GM21619 (cell line): ENCODE data around the gene FKBP5.
"Not testable (repeated sequence)": the region's sequence is repeated elsewhere in the genome, so short reads cannot be mapped to it uniquely, and the experiment has no call there.

Experiments
- ATAC-seq: cut with Tn5 transposase; IDR thresholded peaks from one replicate; pipeline ENCODE4 v1.9.1; 2021; ENCODE audit not compliant: unreplicated experiment

Gene FKBP5

DNA sequence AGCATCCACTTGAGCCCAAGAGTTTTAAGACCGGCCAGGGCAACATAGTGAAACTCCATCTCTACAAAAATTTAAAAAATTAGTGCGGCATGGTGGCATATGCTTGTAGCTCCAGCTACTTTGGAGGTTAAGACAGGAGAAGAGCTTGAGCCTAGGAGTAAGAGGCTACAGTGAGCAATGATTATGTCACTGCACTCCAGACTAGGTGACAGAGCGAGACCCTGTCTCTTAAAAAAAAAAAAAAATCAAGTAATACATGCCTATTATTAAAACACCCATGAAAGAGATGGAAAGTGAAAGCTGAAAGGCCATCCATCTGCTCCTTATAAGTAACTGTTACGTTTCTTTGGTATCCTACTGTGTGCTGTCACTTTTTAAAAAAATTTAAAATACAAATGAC, 66.4 kb downstream of the FKBP5 start:
- no peak for ATAC-seq

DNA sequence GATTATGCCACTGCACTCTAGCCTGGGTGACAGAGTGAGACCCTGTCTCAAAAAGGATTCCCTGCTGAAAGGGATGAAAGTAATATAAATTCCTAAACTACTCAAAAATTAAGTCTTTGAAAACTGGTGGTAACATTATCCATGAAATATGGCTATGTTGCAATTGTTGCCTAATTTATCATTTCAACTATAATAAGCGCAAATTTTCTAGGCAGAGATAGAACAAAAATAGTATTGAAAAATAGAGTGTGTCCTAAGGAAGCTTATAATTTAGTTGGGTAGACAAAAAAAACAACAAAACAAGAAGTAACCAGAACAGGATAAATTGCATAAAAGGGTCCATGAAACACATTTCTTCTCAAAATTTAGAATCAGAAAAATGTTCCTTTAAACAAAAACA, 68.0 kb downstream of the FKBP5 start:
- no peak for ATAC-seq

DNA sequence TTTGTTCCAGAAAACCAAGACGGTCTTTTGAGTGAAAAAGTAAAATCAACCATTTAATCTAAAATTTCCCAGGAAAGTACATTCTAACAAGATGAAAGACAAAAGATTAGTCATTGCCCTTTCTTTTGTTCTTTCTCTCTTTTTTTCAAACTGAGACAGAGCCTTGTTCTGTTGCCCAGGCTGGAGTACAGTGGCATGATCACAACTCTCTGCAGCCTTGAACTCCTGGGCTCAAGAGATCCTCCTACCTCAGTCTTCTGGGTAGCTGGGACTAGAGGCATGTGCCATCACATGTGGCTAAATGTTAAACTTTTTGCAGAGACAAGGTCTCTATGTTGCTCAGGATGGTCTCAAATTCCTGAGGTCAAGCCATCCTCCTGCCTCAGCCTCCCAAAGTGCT, 75.0 kb downstream of the FKBP5 start:
- no peak for ATAC-seq

DNA sequence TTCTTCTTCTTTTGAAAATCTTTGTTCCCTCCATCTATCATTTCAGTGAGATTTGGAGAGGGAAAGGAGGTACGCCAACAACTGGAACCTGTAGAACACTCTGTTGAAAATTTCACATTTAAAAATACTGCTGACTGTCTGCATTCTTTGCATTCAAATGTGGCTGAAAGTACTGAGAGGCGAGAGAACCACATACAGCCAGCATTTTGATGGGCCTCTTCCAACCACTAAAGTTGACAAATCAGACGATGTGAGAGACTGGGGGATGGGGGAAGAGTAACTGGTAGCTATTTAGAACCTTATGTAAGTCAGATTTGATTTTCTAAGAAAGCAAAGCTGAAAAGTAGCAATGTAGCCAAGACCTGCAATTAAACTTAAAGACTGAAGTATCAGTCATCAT, 77.5 kb downstream of the FKBP5 start:
- ATAC-seq = no peak

DNA sequence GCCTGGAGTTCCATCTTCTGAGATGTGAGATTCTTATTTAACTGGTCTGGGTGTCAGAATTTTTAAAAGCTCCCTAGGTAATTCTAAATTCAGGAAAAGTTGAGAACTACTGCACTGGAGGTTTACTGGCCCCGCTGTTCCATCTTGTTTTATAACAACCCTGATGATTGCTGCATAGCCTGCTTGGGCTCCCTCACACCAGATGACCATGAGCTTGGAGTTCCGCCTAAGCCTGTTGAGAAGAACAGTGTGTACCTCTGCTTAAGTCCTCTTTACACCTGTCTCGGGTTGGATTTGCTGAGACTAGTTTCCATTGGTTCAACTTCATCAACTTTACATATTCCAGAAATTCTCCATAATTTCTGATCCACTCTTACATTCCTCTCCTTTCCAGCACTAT, 77.9 kb downstream of the FKBP5 start:
- no peak for ATAC-seq

DNA sequence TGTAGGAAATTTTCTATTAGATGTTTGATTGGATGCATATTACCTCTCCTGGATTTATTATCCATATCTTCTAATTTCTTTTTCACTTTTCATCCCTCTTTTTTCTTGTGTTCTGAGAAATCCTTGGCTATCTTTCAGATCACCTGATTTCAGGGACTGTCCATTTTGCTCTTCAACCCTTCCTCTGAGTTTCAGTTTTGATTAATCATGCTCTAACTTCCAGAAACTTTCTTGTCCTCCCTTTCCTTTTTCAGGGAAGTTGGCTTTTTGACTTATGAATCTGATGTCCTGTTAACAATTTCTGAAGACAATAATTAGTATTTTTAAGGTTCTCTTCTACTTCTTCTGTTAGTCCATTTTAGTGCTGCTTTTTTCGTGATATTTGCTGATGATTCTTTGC, 79.1 kb downstream of the FKBP5 start:
- no peak for ATAC-seq

DNA sequence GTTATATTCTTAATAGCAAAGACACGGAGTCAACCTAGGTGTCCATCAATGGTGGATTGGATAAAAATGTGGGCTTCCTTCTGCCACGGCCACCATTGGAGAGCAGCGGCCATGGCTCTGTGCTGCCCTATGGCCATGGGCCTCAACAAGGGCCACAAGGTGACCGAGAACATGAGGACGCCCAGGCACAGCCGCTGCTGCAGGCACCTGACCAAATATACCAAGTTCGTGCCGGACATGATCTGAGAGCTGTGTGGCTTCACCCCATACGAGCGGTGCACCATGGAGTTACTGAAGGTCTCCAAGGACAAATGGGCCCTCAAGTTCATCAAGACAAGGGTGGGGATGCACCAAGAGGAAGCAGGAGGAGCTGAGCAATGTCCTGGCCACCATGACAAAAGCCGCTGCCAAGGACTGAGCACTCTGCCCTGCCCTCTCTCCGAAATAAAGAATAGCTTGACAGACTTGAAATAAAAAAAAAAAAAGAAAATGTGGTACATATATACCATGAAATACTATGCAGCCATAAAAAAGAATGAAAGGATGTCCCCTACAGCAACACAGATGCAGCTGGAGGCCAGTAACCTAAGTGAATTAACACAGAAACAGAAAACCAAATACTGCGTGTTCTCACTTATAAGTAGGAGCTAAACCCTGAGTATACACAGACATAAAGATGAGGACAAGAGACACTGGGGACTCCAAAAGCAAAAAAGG, 81.0 kb downstream of the FKBP5 start:
- no peak for ATAC-seq

DNA sequence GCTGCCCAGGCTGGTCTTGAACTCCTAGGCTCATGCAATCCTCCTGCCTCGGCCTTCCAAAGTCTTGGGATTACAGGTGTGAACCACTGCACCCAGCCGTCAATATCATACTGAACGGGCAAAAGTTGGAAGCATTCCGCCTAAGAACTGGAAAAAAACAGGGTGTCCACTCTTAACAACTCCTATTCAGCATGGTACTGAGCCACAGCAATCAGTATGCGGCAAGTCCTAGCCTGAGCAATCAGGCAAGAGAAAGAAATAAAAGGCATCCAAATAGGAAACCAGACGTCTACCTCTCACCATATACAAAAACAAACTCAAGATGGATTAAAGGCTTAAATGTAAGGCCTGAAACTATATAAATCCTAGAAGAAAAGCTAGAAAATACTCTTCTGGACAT, 83.1 kb downstream of the FKBP5 start:
- no peak for ATAC-seq

DNA sequence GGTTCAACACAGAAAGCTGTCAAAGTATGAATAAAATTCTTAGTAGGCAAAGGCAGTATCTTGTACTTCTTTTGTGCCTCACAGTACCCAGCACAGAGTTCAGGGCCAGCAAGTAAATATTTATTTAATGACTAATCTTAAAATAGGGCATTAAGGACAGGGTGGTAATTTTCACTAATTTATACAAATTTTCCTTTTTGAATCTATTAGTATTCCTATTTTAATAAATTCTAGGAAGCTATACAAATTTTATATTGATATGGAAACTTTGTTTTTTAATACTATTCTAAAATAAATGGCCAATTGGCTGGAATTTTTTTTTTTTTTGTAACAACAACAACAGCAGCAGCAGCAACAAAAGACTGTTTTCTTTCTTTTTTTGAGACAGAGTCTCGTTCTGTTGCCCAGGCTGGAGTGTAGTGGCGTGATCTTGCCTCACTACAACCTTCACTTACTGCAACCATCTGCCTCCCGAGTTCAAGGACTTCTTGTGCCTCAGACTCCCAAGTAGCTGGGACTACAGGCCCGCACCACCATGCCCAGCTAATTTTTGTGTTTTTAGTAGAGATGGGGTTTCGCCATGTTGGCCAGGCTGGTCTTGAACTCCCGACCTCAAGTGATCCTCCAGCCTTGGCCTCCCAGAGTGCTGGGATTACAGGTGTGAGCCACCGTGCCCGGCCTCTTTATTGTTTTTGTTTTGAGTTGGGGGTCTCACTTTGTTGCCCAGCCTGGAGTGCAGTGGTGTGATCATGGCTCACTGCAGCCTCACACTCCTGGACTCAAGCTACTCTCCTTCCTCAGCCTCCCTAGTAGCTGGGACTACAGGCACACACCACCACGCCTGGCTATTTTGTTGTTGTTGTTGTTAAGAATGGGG, 85.2 kb downstream of the FKBP5 start:
- no peak for ATAC-seq

DNA sequence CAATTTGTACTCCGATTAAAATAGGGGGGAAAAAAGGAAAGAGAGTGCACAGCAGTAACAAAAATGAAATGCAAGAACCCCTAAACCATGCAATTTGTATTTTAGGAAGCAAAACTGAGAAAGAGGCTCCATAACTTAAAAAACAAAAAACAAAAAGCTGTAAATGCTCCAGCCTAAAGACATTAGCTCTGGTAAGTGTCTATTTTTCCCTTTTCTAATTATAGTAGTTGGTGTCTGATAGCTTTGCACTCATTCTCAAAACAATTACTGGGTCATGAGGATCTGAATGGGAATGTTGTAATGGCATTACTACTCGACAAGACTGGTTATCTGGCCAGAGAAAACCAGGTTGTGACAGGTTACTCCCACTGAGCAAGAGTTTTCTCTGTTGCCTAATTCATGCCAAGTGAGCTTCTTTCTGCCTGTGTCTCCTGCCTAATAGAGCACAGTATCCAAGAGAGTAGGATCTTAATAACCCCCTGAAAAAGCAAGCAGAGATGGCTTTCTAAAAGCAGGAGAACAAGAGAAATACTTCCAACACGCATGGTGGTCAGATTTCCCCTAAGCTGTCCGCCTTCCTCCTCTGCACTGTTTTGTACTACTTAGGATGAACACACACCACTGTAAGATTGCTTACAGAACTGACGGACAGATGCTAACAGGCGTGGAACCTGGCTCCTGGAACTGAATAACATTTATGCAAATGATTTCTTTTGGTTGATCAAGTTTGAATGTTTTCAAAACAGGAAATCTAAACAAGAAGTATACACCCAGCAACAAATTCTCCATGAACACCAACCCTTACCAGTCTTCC, 86.4 kb downstream of the FKBP5 start:
- ATAC-seq = no peak

DNA sequence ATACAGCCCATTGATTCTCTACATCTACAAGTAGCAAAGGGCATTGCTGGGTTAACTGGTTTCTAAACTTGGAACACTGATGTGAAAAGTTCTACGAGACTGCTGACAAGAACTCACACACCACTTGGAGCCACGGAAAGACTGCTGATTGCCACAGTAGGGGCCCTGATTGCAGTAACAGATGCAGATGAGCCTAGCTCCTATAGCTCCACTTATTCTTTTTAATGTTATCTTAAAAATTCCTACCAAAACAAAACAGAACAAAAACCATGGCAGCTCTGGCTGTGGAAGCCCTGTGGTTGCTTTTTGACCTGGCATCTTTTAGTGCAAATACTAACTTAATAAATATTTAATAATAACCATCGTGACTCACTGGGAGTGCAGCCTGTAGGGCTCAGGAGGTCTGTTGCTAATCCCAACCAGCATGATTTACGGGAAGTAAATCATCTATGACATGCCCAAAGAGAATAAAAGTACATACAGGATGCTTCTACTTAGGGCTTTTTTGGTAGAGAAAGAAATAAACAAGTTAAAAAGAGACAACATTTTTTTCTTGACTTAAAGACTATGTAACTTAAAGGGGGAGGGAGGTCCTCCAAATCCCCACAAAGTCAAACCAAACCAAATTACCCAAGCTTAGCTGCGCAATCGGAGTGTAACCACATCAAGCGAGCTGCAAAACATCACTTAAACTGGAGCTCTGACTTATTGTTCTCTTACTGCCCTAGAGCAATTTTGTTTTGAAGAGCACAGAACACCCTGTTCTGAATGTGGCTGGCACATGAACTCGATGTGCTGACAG, 87.2 kb downstream of the FKBP5 start:
- no peak for ATAC-seq

DNA sequence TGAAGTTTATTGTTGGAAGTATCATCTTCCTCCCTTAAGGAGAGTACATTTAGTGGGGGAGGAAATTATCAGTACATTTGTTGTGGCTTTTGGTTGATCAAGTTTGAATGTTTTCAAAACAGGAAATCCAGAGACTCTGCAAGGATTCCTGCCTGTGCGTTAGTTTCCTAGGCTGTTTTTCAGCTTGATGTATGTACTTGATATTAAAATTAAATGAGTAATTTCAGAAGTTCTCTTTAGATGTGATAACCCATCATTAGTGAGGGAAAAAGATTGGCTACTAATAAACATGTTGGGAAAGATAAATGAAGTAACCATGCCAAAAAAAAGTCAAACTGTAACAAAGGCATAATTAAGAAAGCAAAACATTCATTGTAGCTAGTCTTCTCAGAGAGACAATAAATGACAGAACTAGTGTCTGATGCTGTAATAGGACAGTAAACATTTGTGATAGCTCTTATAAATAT, 88.0 kb downstream of the FKBP5 start:
- ATAC-seq = no peak

DNA sequence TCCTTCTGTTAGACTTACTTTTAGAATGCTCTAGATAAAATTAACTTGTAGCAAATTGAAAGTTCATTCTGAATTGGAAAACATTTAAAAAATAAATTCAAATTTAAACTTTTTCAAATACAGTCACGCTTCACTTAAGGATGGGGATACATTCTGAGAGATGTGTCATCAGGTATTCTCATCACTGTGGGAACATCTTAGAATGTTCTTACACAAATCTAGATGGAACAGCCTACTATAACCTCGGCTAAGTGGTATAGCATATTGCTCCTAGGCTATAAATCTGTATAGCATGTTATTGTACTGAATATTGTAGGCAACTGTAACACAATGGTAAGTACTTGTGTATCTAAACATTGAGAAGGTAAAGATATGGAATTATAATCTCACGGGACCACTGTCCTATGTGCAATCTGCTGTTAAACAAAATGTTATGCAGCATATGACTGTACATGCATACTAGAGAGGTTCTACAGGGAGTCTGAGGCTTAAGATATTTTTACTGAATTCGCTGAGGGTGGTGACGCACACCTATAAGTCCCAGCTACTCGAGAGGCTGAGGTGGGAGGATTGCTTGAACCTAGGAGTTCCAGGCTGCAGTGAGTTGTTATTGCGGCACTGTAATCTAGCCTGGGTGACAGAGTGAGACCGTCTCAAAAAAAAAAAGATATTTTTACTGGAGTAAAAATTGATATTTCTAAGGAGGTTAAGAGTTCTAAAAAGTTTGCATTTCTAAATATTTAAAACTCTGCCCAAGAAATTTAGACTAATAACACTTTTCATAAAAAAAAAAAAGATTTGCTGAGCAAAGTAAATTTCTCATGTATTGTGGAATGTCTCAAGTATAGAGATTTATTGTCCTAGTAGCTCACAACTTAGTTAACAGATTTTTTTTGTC, 88.7 kb downstream of the FKBP5 start:
- ATAC-seq = no peak

DNA sequence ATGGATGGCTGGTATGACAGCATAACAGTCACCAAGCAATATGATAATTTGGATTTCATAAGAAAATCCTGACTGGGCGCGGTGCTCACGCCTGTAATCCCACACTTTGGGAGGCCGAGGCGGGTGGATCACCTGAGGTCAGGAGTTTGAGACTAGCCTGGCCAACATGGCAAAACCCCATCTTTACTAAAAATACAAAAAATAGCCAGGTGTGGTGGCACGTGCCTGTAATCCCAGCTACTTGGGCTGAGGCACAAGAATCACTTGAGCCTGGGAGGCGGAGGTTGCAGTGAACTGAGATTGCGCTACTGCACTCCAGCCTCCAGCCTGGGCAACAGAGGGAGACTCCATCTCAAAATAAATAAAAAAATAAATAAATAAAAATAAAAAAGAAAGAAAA, 90.1 kb downstream of the FKBP5 start:
- not testable (repeated sequence) for ATAC-seq

DNA sequence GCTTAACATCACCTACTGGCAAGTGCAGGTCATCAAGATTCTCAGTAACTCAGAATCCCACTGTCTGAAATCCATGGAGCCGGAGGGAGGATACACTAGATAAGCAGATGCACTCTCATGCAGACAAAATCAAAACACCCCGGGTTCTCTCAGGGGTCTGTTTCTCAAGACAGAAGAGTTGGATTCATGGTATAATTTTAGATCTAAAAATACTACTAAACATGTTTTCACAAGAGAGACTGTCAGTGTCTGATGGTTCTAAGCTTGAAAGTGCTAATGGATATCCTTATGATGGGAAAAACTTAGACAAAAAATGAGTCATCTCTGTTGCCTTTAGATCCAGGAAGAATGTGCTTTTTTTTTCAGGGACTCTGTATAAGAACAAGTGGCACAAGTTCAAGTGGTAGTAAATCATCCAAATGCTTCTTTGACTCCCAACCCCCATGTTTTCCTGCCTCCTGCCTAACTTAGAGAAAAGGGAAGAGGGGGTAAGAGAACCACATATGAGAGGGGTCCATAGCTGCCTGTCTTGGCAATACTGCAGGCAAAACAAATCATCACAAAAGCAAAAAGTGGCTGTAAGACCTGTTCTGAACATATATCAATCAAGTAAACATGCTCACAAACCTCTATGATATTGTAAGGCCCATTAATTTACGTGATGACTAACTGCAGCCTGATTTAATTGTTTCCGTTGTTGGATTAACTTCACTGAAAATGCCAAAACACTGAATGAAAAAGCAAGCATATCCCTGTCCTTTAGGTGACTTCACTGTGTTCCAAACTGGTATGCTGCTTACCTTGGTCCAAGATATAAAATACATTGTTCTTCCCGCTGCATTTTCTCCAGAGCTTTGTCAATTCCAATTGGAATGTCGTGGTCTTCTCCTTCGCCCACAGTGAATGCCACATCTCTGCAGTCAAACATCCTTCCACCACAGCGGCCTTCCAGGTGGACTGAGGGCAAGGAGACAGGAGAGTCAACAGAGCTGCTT, 92.0 kb downstream of the FKBP5 start:
- ATAC-seq = no peak

DNA sequence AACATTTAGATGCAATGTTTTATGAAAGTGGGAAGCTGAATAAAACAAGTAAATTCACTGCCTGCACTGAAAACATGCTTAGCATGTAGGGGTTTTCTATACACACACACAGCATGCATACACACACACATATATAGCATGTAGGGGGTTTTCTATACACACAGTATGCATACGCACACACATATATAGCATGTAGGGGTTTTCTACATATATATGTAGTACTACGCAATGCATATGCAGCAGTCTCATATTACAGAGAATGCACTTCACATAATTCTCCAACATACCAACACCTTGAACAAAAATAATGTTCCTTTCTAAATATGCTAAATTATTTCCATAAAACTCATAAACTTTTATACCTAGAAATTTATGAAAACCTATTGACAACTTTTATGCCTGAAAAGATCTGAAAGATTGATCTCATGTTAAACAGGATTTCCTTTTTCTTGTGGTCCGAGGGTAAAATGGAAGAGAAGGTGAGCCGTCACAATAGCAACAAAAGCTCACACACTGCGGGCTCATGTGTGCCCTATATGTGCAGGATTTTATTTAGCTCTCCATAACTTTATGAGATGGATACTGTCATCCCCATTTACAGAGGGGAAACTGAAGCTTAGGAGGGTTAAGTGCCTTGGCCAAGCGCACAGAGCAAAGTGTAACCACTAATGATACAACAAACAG, 94.1 kb downstream of the FKBP5 start:
- ATAC-seq = no peak

DNA sequence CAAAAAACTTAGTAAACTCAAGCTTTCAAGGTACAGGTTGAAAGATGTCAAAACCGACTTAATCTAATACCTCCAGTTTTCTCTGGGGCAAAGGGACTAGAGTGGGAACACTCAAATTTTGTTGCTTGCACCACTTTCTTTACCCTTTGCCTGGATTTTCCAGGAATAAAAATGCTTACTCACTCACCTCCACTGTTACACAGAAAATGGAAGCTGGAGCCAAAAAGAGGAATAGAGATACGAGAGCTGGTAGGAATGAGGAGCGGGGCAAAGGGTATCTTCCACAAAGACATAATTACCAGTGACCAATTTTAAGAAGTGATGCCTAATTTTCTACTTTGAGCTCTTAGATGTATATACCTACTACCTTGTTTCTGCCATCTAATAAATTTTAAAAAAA, 96.5 kb downstream of the FKBP5 start:
- ATAC-seq = no peak

DNA sequence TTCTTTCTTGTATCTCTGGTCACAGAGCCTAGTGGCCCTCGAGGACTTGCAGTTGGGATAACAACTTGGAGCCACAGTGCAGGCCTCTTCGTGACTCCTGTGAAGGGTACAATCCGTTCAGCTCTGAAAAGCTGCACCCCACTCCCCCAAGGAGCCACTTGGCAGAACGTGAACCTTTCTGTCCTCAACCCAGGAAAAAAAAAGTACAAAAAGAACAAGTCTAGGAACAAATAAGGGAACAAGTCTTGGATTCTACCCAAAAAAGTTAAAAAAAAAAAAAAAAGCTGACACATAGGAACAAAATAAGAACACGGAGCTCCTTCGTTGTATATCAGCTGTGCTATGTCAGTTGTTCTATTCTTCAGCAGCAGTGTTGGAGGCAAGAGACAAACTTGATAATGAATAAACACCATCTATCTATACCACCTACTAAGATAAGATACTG, 98.1 kb downstream of the FKBP5 start:
- no peak for ATAC-seq
